ENCODE measurements around the gene BOK. TPM values are rescaled to one million over a fixed set of nuclear protein-coding genes. Genes with fewer than 3 reads are reported as not detected.

BOK gene
- total and polyA plus RNA-seq, 4 donors: 11.3 to 82.1 (median 44.0) TPM

GRCh38 chr2:241613017-241613780 is 54.7 kb downstream of the BOK start:
- 93% methylated on average over 15 of the region's 15 CpGs for WGBS
- DNase-seq (ENCODE audit: low spot score): no peak

More at GRCh38 chr2:241613017-241613780, 54.7 kb downstream of the BOK start:
- peaks cover 0 to 3% (median 0%) of the 10 kb centered on the region in 4 donors for H3K36me3 ChIP-seq (ENCODE audit: control insufficient read depth in 4 of 4, insufficient read depth in 3 of 4, low read depth in 1 of 4, low read length in 3 of 4)
- no peak for TF ChIP-seq FOXA2 (IDR thresholded peaks at IDR 0.05)
- TF ChIP-seq RAD21 (IDR thresholded peaks at IDR 0.05): no peak
- TF ChIP-seq RXRA (IDR thresholded peaks at IDR 0.05): no peak
- no peak for TF ChIP-seq SP1 (IDR thresholded peaks at IDR 0.05)
- TF ChIP-seq HNF4A (conservative IDR thresholded peaks at IDR 0.05): no peak
- TF ChIP-seq HNF4G (IDR thresholded peaks at IDR 0.05): no peak
- no peak for TF ChIP-seq CTCF (IDR thresholded peaks at IDR 0.05; ENCODE audit: low read depth, low read length, missing input control)
- no peak for TF ChIP-seq EGR1 (IDR thresholded peaks at IDR 0.05; ENCODE audit: low read depth in 2 of 2)
- no peak for TF ChIP-seq REST (IDR thresholded peaks at IDR 0.05)
- no peak for TF ChIP-seq TAF1 (conservative IDR thresholded peaks at IDR 0.05)
- no peak for TF ChIP-seq FOXA1 (IDR thresholded peaks at IDR 0.05)
- TF ChIP-seq GABPA (IDR thresholded peaks at IDR 0.05 in 1 of 2, conservative IDR thresholded peaks at IDR 0.05 in 1 of 2): no peak
- no peak for TF ChIP-seq ATF3 (IDR thresholded peaks at IDR 0.05)
- no peak for TF ChIP-seq MAX (IDR thresholded peaks at IDR 0.05)
- no peak for TF ChIP-seq NR2F2 (IDR thresholded peaks at IDR 0.05)
- no peak for TF ChIP-seq JUND (IDR thresholded peaks at IDR 0.05)
- TF ChIP-seq ZBTB33 (IDR thresholded peaks at IDR 0.05): no peak
- H3K27ac ChIP-seq (ENCODE audit: low read depth in 1 of 2, low read length in 2 of 2): no peak overlapping the region
- no peaks in the 10 kb centered on the region for H3K9me3 ChIP-seq (ENCODE audit: control insufficient read depth in 4 of 4, low read length in 3 of 4)
- no peaks in the 10 kb centered on the region for H3K27me3 ChIP-seq (ENCODE audit: control insufficient read depth in 4 of 4, insufficient read depth in 4 of 4, low read length in 3 of 4)
- peaks cover 12 to 24% (median 17%) of the 10 kb centered on the region in 4 donors for H3K4me1 ChIP-seq (ENCODE audit: control insufficient read depth in 4 of 4, insufficient read depth in 4 of 4, low read length in 3 of 4)
- H3K4me3 ChIP-seq (ENCODE audit: low read depth in 1 of 3, low read length in 3 of 3): no peak overlapping the region
- H3K9ac ChIP-seq (ENCODE audit: low read depth in 1 of 2, low read length in 2 of 2): no peak overlapping the region

All from liver (tissue), 9 donors.